HCT116 (cell line): ENCODE data around the gene RAI1. TPM values are rescaled to one million over a fixed set of nuclear protein-coding genes. Genes with fewer than 3 reads are reported as not detected.

Experiments
- ATAC-seq: fragments of 200-7000 bp; cut with Tn5 transposase; 2 replicates; pipeline ENCODE4 v1.9.1; 2020; ENCODE audit warnings: mild to moderate bottlenecking, moderate library complexity
- BruUV-seq: library from RNA; stranded (reverse); fragments of 400-500 nt; replicated peaks from 2 replicates; lab custom pipeline; 2021; lab: Mats Ljungman, UMichigan
- CTCF ChIA-PET: fragments of 300-600 bp; sonication (Branson Sonifier 250); formaldehyde crosslinking; loops from one replicate; lab custom pipeline; 2021; ENCODE audit warnings: antibody characterized with exemption; lab: Charles Lee
- POLR2A ChIA-PET: fragments of 300-600, 350-600 bp; sonication (Branson Sonifier 250); formaldehyde crosslinking; loops from one replicate; lab custom pipeline; 2021; ENCODE audit warnings: antibody characterized with exemption; lab: Charles Lee
- RAD21 ChIA-PET, 2 experiments: fragments of 300-600 bp; sonication (Branson Sonifier 250); formaldehyde crosslinking; loops; one replicate each; lab custom pipeline; 2023; ENCODE audit warnings: low total read pairs in 2 of 2; ENCODE audit not compliant: uncharacterized antibody in 2 of 2, unreplicated experiment in 2 of 2, low non-redundant PET in 1 of 2; lab: Charles Lee
- DNase-seq: peaks from one replicate; pipeline ENCODE4 v3.0.0-alpha.2; 2010; ENCODE audit warnings: low read depth, low spot score
- H2AFZ ChIP-seq: fragments of 200-600 bp; shearing (Covaris generic), sonication (generic); 2 replicates; pipeline ENCODE4 v1.6.1; 2017; ENCODE audit warnings: low read depth, mixed run types, mixed read lengths, antibody characterized with exemption, low read length; ENCODE audit not compliant: poor library complexity, severe bottlenecking
- H3K27ac ChIP-seq: 2 replicates; pipeline ENCODE4 v1.5.1; 2012; ENCODE audit warnings: low read depth, low read length
- H3K27me3 ChIP-seq: fragments of 200-600 bp; sonication (generic); 2 replicates; pipeline ENCODE4 v1.6.1; 2016; ENCODE audit warnings: mixed run types, low read length, mixed read lengths; ENCODE audit not compliant: insufficient read depth
- H3K36me3 ChIP-seq, 2 experiments: fragments of 200-500 bp in 1 of 2; fragments of 200-600 bp in 1 of 2; sonication (Bioruptor generic) in 1 of 2; sonication (generic) in 1 of 2; 2 replicates each; pipeline versions ENCODE4 v1.5.1 to v1.6.1; 2014 to 2016; ENCODE audit warnings: low read length in 2 of 2, inconsistent platforms in 1 of 2, mixed read lengths in 1 of 2, mixed run types in 1 of 2; ENCODE audit not compliant: insufficient read depth in 2 of 2, control insufficient read depth in 1 of 2
- H3K4me1 ChIP-seq, 2 experiments: fragments of 200-600 bp in 1 of 2; sonication (generic) in 1 of 2; 2 replicates each; pipeline versions ENCODE4 v1.5.1 to v1.6.1; 2012 to 2017; ENCODE audit warnings: low read length in 2 of 2, inconsistent platforms in 1 of 2, mild to moderate bottlenecking in 1 of 2, mixed read lengths in 1 of 2, mixed run types in 1 of 2, moderate library complexity in 1 of 2; ENCODE audit not compliant: insufficient read depth in 2 of 2, control insufficient read depth in 1 of 2
- H3K4me2 ChIP-seq: fragments of 200-600 bp; sonication (generic); 2 replicates; pipeline ENCODE4 v1.6.1; 2017; ENCODE audit warnings: mixed run types, low read length, mixed read lengths
- H3K4me3 ChIP-seq, 2 experiments: fragments of 200-600 bp in 1 of 2; sonication (generic) in 1 of 2; replicated peaks in 1 of 2; 2 replicates each; pipeline ENCODE4 v1.5.1; 2011 to 2016; ENCODE audit warnings: low read length in 2 of 2, control low read depth in 1 of 2, low read depth in 1 of 2, mild to moderate bottlenecking in 1 of 2, mixed read lengths in 1 of 2, mixed run types in 1 of 2
- H3K79me2 ChIP-seq: fragments of 200-600 bp; sonication (generic); 2 replicates; pipeline ENCODE4 v1.6.1; 2017; ENCODE audit warnings: mild to moderate bottlenecking, mixed run types, low read length, moderate library complexity, mixed read lengths; ENCODE audit not compliant: insufficient read depth
- H3K9ac ChIP-seq: fragments of 200-600 bp; sonication (generic); 2 replicates; pipeline ENCODE4 v1.6.1; 2016; ENCODE audit warnings: low read length, mixed read lengths
- H3K9me2 ChIP-seq: fragments of 200-600 bp; sonication (generic), shearing (Covaris generic); 2 replicates; pipeline ENCODE4 v1.6.1; 2017; ENCODE audit warnings: mixed run types, mild to moderate bottlenecking, moderate library complexity; ENCODE audit not compliant: insufficient read depth
- H3K9me3 ChIP-seq, 2 experiments: fragments of 200-500 bp in 1 of 2; fragments of 200-600 bp in 1 of 2; sonication (Bioruptor generic) in 1 of 2; sonication (generic) in 1 of 2; 2 replicates each; pipeline ENCODE4 v1.6.1; 2014 to 2017; ENCODE audit warnings: low read length in 2 of 2, mixed read lengths in 2 of 2, inconsistent platforms in 1 of 2, low read depth in 1 of 2, mild to moderate bottlenecking in 1 of 2, mixed run types in 1 of 2, moderate library complexity in 1 of 2; ENCODE audit not compliant: control insufficient read depth in 1 of 2, insufficient read depth in 1 of 2
- H4K20me1 ChIP-seq: fragments of 200-600 bp; sonication (generic), shearing (Covaris generic); 2 replicates; pipeline ENCODE4 v1.6.1; 2017; ENCODE audit warnings: mixed run types, mild to moderate bottlenecking, moderate library complexity; ENCODE audit not compliant: insufficient read depth
- CBX3 ChIP-seq: IDR thresholded peaks from 2 replicates; pipeline ENCODE4 v1.6.1; 2012; ENCODE audit warnings: low read depth
- CEBPB ChIP-seq: IDR thresholded peaks from 2 replicates; pipeline ENCODE4 v1.6.1; 2012; ENCODE audit warnings: low read depth
- CTCF ChIP-seq, 3 experiments: fragments of 200-600 bp in 1 of 3; sonication (generic) in 1 of 3; IDR thresholded peaks in 2 of 3; conservative IDR thresholded peaks in 1 of 3; 2 replicates each; pipeline ENCODE4 v1.5.1; 2012 to 2017; ENCODE audit warnings: low read depth in 2 of 3, low read length in 2 of 3, antibody characterized with exemption in 1 of 3, borderline replicate concordance in 1 of 3, control low read depth in 1 of 3, mild to moderate bottlenecking in 1 of 3, mixed read lengths in 1 of 3, mixed run types in 1 of 3, moderate library complexity in 1 of 3; ENCODE audit not compliant: insufficient read depth in 1 of 3
- EGR1 ChIP-seq: IDR thresholded peaks from 2 replicates; pipeline ENCODE4 v1.6.1; 2012; ENCODE audit warnings: low read depth
- ELF1 ChIP-seq: IDR thresholded peaks from 2 replicates; pipeline ENCODE4 v1.6.1; 2012; ENCODE audit warnings: low read depth, borderline replicate concordance
- EZH2 ChIP-seq: fragments of 200-600 bp; sonication (generic); IDR thresholded peaks from 2 replicates; pipeline ENCODE4 v1.6.1; 2017; ENCODE audit warnings: antibody characterized with exemption, mixed run types
- EZH2phosphoT487 ChIP-seq: fragments of 200-600 bp; IDR thresholded peaks from 2 replicates; pipeline ENCODE4 v1.6.1; 2018; ENCODE audit warnings: antibody characterized with exemption, borderline replicate concordance
- JUND ChIP-seq: IDR thresholded peaks from 2 replicates; pipeline ENCODE4 v1.6.1; 2012
- POLR2AphosphoS5 ChIP-seq: IDR thresholded peaks from 2 replicates; pipeline ENCODE4 v1.6.1; 2011; ENCODE audit warnings: mild to moderate bottlenecking, low read depth, low read length, moderate library complexity
- RAD21 ChIP-seq: IDR thresholded peaks from 2 replicates; pipeline ENCODE4 v1.6.1; 2012; ENCODE audit warnings: low read depth, mild to moderate bottlenecking
- SP1 ChIP-seq: IDR thresholded peaks from 2 replicates; pipeline ENCODE4 v1.6.1; 2012; ENCODE audit warnings: low read depth
- SRF ChIP-seq: IDR thresholded peaks from 2 replicates; pipeline ENCODE4 v1.6.1; 2012; ENCODE audit warnings: low read depth
- TCF7L2 ChIP-seq: IDR thresholded peaks from 2 replicates; pipeline ENCODE4 v1.7.0; 2011; ENCODE audit warnings: borderline replicate concordance, inconsistent platforms; ENCODE audit not compliant: insufficient read depth, insufficient read length; ENCODE audit errors: extremely low read depth
- YY1 ChIP-seq: IDR thresholded peaks from 2 replicates; pipeline ENCODE4 v1.6.1; 2011; ENCODE audit warnings: low read length, low read depth, moderate library complexity, mild to moderate bottlenecking; ENCODE audit not compliant: insufficient replicate concordance; ENCODE audit errors: extremely low read depth
- ZFX ChIP-seq: fragments of 450-650 bp; IDR thresholded peaks from 2 replicates; pipeline ENCODE4 v1.6.1; 2017
- ZNF274 ChIP-seq: fragments of 200-500 bp; sonication (Bioruptor generic); IDR thresholded peaks from 2 replicates; pipeline ENCODE4 v1.6.1; 2014; ENCODE audit warnings: mild to moderate bottlenecking, low read depth, low read length, inconsistent platforms
- intact Hi-C: fragments of 100-400 bp; cut with micrococcal nuclease; formaldehyde crosslinking; loops from 2 replicates; pipeline ENCODE4 v1.10.0; 2022
- total RNA-seq: library from RNA; stranded (reverse); gene quantifications from one replicate; pipeline ENCODE4 v1.2.1, GENCODE V29; 2021; ENCODE audit not compliant: unreplicated experiment
- TF ChIP-seq, protein P1 (sequence below): IDR thresholded peaks from 2 replicates; pipeline ENCODE4 v1.6.1; 2012
- TF ChIP-seq, protein P2 (sequence below): IDR thresholded peaks from 2 replicates; pipeline ENCODE4 v1.6.1; 2011; ENCODE audit warnings: mild to moderate bottlenecking, low read length, moderate library complexity; ENCODE audit not compliant: insufficient replicate concordance; ENCODE audit errors: extremely low read depth
- TF ChIP-seq, protein P3 (sequence below): IDR thresholded peaks from 2 replicates; pipeline ENCODE4 v1.6.1; 2012; ENCODE audit warnings: low read depth

RAI1 gene
- total RNA-seq, 1 experiment from 2014 or later = 38.5 TPM

DNA sequence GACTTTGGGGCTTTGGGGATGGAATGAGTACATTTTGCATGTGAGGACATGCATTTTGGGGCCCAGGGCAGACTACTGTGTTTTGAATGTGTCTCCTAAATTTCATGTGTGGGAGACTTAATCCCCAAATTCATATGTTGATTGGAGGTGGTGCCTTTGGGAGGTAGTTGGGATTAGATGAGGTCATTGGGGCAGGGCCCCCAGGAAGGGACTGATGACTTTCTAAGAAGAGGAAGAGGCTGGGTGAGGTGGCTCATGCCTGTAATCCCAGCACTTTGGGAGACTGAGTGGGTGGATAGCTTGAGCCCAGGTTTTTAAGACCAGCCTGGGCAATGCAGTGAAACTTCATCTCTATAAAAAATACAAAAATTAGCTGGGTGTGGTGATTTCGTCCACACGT, 42.8 kb upstream of the RAI1 start:
- no peaks in the 10 kb centered on the region for H3K79me2 ChIP-seq
- DNase-seq (no peak), ATAC-seq (no peak)
- intact Hi-C loops = no loop called here
- H3K27me3 ChIP-seq = no peaks in the 10 kb centered on the region
- H3K9me3 ChIP-seq = no peaks in the 10 kb centered on the region
- H3K4me1 ChIP-seq = peaks cover 0 to 5% of the 10 kb centered on the region in 2 experiments; a peak in 1 of 4 replicates
- no peak overlapping the region for H3K4me2 ChIP-seq
- H3K9me2 ChIP-seq = no peaks in the 10 kb centered on the region
- RAD21 ChIA-PET = no interaction called here
- no peak overlapping the region for H2AFZ ChIP-seq
- no peak for TF ChIP-seq SRF
- no peak for TF ChIP-seq POLR2AphosphoS5
- TF ChIP-seq TCF7L2 = no peak
- TF ChIP-seq, protein P1, sequence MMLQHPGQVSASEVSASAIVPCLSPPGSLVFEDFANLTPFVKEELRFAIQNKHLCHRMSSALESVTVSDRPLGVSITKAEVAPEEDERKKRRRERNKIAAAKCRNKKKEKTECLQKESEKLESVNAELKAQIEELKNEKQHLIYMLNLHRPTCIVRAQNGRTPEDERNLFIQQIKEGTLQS = no peak
- TF ChIP-seq CEBPB = no peak
- TF ChIP-seq, protein P2, sequence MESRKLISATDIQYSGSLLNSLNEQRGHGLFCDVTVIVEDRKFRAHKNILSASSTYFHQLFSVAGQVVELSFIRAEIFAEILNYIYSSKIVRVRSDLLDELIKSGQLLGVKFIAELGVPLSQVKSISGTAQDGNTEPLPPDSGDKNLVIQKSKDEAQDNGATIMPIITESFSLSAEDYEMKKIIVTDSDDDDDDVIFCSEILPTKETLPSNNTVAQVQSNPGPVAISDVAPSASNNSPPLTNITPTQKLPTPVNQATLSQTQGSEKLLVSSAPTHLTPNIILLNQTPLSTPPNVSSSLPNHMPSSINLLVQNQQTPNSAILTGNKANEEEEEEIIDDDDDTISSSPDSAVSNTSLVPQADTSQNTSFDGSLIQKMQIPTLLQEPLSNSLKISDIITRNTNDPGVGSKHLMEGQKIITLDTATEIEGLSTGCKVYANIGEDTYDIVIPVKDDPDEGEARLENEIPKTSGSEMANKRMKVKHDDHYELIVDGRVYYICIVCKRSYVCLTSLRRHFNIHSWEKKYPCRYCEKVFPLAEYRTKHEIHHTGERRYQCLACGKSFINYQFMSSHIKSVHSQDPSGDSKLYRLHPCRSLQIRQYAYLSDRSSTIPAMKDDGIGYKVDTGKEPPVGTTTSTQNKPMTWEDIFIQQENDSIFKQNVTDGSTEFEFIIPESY = no peak
- no peak for TF ChIP-seq EZH2phosphoT487
- no peak for TF ChIP-seq EGR1
- TF ChIP-seq, protein P3, sequence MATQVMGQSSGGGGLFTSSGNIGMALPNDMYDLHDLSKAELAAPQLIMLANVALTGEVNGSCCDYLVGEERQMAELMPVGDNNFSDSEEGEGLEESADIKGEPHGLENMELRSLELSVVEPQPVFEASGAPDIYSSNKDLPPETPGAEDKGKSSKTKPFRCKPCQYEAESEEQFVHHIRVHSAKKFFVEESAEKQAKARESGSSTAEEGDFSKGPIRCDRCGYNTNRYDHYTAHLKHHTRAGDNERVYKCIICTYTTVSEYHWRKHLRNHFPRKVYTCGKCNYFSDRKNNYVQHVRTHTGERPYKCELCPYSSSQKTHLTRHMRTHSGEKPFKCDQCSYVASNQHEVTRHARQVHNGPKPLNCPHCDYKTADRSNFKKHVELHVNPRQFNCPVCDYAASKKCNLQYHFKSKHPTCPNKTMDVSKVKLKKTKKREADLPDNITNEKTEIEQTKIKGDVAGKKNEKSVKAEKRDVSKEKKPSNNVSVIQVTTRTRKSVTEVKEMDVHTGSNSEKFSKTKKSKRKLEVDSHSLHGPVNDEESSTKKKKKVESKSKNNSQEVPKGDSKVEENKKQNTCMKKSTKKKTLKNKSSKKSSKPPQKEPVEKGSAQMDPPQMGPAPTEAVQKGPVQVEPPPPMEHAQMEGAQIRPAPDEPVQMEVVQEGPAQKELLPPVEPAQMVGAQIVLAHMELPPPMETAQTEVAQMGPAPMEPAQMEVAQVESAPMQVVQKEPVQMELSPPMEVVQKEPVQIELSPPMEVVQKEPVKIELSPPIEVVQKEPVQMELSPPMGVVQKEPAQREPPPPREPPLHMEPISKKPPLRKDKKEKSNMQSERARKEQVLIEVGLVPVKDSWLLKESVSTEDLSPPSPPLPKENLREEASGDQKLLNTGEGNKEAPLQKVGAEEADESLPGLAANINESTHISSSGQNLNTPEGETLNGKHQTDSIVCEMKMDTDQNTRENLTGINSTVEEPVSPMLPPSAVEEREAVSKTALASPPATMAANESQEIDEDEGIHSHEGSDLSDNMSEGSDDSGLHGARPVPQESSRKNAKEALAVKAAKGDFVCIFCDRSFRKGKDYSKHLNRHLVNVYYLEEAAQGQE = no peak
- no peak for TF ChIP-seq SP1
- no peak for TF ChIP-seq EZH2
- no peak for TF ChIP-seq JUND
- no peak for TF ChIP-seq ZFX
- TF ChIP-seq ELF1 = no peak
- no peak for TF ChIP-seq ZNF274
- no peak for TF ChIP-seq CBX3
- TF ChIP-seq YY1 = no peak
- TF ChIP-seq CTCF (IDR thresholded peaks at IDR 0.05 in 2 of 3, conservative IDR thresholded peaks at IDR 0.05 in 1 of 3; ENCODE audit: borderline replicate concordance in 1 of 3, insufficient read depth in 1 of 3, low read depth in 2 of 3, low read length in 2 of 3) = no peak
- no peak for TF ChIP-seq RAD21
- H3K4me3 ChIP-seq = no peak overlapping the region
- BruUV-seq = no TSS peak
- H3K36me3 ChIP-seq = no peaks in the 10 kb centered on the region
- no peak overlapping the region for H3K9ac ChIP-seq
- H4K20me1 ChIP-seq = no peaks in the 10 kb centered on the region
- H3K27ac ChIP-seq = no peak overlapping the region
- CTCF ChIA-PET = no interaction called here
- POLR2A ChIA-PET = no interaction called here
